Skeletal muscle cell (primary cell): ENCODE data around the gene KIF17.
A peak's percentile ranks its signal among the peaks of the same experiment; 100 is the strongest.

Experiments used
- DNase-seq: peaks from one replicate; pipeline ENCODE4 v3.0.0-alpha.2; 2010; ENCODE audit warnings: low read depth
- H3K4me3 ChIP-seq: 2 replicates; pipeline ENCODE4 v1.5.1; 2011; ENCODE audit warnings: low read depth, mild to moderate bottlenecking, control low read depth, low read length, moderate library complexity

Gene KIF17

GRCh38 chr1:20666804-20667203, 51.0 kb downstream of the KIF17 start:
- DNase-seq: no peak

DNA sequence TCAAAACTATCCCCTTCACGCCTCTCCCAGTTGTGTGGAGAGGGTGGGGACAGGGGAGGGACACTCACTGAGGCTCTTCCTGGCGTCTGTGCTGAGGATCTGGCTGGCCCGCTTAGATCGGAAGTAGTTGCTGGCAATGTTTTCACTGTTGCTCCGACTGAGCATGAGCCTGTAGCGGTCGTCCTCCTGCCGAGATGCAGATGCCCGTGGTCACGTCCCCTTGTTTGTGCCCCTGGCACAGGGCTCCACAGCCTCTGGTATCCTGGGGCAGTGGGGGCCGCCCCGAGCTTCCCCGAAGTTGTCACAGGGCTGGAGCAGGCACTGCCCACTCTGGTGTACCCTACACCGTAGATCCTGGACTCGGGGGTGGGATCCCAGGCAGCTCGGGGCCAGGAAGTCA, 51.7 kb downstream of the KIF17 start:
- no peak for DNase-seq
- no peak overlapping the region for H3K4me3 ChIP-seq

More at GRCh38 chr1:20666804-20667203, 51.0 kb downstream of the KIF17 start:
- H3K4me3 ChIP-seq: no peak overlapping the region

GRCh38 chr1:20665726-20666125, 52.1 kb downstream of the KIF17 start:
- no peak overlapping the region for H3K4me3 ChIP-seq
- no peak for DNase-seq

GRCh38 chr1:20663969-20664715, 53.7 kb downstream of the KIF17 start:
- no peak for DNase-seq
- H3K4me3 ChIP-seq: no peak overlapping the region

DNA sequence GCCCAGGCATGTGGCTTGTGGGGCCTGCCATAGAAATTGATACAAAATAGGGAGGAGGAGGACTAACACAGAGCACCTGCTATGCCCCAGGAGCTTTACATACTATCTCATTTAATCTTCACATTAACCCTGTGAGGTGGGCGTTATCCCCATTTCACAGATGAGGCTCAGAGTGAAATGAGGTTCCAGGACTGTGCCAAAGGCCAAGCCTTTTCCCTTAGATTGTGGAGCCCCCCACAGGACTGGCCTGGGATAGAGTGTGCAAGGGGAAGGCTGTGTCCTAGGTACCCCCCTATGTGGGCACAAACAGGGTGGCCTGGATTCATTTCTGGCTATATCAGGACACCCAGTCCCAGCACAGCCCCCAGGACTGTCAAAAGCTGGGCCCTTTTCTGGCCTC, 54.4 kb downstream of the KIF17 start:
- DNase-seq: no peak
- no peak overlapping the region for H3K4me3 ChIP-seq

DNA sequence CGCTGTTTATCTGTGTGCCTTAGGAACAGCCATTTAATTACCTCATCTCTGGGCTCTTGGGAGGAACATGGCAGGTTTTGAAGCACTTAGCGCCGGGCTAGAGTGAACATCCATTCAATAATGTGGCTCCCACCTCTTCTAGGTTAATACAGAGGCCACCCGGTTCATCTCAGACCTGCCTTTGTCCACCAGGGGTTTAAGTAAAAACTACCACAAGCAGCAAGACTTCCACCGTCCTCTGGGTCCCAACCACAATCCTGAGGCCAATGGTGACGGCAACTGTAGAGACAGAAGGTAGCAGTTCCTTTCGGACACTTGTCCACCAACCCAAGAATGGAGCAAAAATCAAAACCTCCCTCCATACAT, 55.7 kb downstream of the KIF17 start:
- no peak for DNase-seq
- peak overlapping the region; percentile 96 for H3K4me3 ChIP-seq

DNA sequence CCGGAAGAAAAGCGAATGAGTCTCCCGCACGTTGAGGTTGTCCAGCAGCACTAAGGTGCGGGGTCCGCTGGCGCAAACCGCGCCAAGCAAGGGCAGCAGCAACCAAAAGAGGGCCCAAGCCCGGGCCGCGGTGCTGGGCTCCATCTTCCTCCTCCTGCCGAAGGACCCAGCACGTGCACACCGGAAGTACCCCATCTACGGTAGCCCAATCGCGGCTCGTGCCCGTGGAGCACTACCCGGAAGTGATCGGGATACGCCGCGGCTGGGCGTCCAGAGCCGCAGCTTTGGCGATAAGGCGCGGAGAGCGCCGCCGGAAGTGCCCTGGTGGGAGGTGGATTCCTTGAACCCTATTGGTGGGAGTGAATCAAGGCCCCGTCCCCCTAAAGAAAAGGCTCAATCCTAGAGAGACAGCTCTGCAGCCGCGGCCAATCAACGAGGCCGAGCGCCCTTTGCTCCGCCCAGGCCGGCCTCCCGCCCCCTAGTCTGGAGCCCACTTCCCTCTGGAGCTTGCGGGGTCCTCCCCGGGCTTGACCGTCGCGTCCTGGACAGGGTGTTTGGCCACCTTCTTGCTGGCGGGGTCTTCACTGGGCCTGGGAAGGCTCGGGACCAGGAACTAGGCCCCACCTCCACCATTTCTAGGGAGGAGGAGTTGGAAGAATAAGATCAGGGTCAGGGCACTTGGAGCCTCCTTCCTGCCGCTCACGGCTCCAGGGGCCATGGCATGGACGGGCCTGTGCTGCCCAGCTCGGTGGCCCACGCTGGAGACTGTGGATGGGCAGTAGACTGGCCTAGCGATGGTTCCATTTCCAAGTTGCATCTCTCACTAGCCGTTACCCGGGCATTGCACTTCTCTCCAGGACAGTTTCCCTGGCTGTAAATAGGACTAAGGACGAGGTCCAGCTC, 56.3 kb downstream of the KIF17 start, which contains the start of gene DDOST:
DDOST (minus strand) TSS at position 163 of the 903 bp plus-strand sequence; CDS start at position 144, 19 bp downstream.
- DNase-seq: peak; percentile 92
- H3K4me3 ChIP-seq: peak within 1 kb of the TSS; percentile 96

- DNase-seq: no peak
- peak overlapping the region; percentile 96 for H3K4me3 ChIP-seq
Observed at GRCh38 chr1:20660847-20661206, 57.0 kb downstream of the KIF17 start.

GRCh38 chr1:20660363-20660762, 57.4 kb downstream of the KIF17 start:
- peak overlapping the region; percentile 96 for H3K4me3 ChIP-seq

DNA sequence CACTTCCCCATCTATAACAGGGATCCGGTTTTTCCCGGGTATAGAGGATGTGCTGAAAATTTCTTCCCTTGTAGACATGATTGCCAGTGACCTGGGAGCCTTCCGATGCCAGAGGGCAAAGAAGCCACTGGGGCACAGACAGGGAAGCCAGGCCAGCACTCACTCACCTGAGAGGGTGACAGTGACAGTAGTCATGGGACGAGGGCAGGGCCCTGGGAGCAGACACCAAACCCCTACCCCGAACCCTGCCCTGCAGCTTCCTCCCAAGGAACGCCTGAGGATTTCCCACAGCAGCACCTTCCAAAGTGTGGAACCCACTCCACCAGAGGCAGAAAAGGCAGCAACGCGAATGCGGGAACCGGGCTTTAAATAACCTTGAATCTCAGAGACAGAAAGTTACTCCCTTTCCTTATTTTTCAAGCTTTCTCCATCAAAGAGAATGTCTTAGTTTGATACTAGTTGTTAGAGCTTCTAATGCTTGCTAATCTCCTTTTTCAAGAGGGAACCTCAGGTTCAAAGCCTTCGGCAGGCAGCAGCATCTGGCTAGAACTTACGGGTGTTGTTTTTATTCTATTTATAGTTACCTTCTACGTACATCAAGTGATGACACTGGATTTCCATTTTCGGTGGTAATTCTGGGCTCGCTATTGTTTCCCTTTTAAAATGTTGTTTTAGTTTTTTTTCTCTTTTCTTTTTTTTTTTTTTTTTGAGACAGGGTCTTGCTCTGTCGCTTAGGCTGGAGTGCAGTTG, 59.5 kb downstream of the KIF17 start:
- DNase-seq: no peak
- no peak overlapping the region for H3K4me3 ChIP-seq

More at GRCh38 chr1:20660363-20660762, 57.4 kb downstream of the KIF17 start:
- DNase-seq: no peak

DNA sequence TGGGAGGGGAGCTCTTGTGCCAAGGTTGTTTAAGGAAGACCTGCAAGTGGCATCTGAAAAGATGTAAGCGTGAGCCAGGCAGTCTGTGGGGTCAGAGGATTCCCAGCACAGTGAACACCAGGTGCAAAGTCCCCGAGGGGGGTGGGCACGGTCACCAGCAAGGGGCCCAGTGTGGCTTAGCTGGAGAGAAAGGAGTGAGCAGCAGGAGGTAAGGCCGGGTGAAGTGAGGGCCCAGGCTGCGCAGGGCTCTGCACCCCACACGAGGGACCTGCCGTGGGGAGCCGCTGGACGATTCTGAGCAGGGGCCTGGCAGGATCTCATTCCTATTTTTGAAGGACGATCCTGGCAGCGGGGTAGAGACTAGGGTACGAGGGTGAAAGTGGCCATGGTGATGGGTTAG, 60.8 kb downstream of the KIF17 start:
- H3K4me3 ChIP-seq: no peak overlapping the region
- DNase-seq: no peak

- no peak overlapping the region for H3K4me3 ChIP-seq
- no peak for DNase-seq
Observed at GRCh38 chr1:20654104-20654690, 63.6 kb downstream of the KIF17 start.

GRCh38 chr1:20652300-20652699, 65.5 kb downstream of the KIF17 start:
- no peak for DNase-seq

GRCh38 chr1:20648946-20649345, 68.9 kb downstream of the KIF17 start:
- H3K4me3 ChIP-seq: no peak overlapping the region
- no peak for DNase-seq

More at GRCh38 chr1:20652300-20652699, 65.5 kb downstream of the KIF17 start:
- H3K4me3 ChIP-seq: no peak overlapping the region

DNA sequence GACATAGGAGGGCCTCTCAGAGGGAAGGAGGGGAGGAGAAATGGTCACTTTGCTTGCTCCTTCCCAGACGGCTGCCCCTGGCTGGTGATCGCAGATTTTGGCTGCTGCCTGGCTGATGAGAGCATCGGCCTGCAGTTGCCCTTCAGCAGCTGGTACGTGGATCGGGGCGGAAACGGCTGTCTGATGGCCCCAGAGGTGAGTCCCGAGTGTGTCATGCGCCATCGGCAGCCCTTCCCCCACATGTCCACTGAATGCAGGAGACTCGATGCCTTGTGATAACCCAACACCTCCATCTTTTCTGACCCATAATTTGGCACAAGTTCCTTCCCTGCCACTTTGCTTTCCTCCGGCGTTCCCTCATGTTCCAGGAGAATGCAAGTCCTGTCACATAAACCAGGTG, 69.4 kb downstream of the KIF17 start:
- DNase-seq: no peak
- no peak overlapping the region for H3K4me3 ChIP-seq

DNA sequence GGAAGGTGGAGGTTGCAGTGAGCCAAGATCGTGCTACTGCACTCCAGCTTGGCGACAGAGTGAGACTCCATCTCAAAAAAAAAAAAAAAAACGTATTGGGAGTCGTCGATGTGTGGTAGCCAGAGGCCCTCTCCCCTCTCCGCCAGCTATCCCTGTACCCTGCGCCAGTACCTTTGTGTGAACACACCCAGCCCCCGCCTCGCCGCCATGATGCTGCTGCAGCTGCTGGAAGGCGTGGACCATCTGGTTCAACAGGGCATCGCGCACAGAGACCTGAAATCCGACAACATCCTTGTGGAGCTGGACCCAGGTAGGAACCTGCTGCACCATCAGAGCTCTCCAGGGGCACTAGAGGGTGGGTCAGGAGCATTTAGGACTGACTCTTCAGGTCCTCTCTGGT, 72.4 kb downstream of the KIF17 start:
- DNase-seq: no peak
- H3K4me3 ChIP-seq: no peak overlapping the region

GRCh38 chr1:20644416-20644815, 73.4 kb downstream of the KIF17 start:
- no peak for DNase-seq
- no peak overlapping the region for H3K4me3 ChIP-seq

DNA sequence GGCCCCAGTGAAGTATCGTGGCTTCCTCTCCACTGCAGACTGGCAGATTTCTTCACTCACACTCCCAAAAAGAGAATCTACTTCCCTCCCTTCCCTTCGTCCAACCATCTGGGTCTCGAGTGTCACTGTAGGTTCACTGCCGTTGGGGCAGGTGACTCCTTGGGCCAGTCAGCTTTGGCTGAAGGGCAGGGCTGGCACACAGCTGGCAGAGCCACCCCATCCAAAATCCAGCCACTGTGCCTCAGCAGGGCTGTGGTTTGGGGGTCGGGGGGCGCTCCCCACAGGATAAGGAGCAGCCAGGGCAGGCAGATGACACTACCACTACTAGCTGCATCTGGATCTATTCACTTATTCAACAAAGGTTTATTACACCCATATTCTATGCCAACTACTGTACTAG, 74.7 kb downstream of the KIF17 start:
- DNase-seq: no peak
- no peak overlapping the region for H3K4me3 ChIP-seq

DNA sequence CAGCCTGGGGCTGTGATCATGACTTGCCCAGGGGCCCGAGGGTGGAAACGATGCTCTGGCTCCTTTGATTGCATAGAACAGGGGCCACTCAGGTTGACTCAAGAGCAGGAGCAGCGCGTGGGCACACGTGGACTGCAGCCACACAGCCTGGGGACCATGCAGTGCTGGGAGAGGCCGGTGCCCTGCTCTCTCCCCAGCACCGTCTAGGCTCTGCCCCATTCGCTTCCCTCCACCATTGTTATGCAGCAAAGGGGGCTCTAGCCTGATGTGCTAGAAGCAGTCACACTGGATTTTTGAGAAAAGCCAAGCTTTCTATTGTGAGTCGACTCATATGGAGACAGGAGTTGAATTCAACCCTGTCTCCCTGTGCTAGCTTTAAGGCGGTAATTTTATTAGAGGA, 75.8 kb downstream of the KIF17 start:
- no peak for DNase-seq
- H3K4me3 ChIP-seq: no peak overlapping the region
